Hematopoietic multipotent progenitor cell (in vitro differentiated cells): ENCODE results near the gene BTK. TPM values are rescaled to one million over a fixed set of nuclear protein-coding genes. Genes with fewer than 3 reads are reported as not detected.
"Not testable (repeated sequence)": the region's sequence is repeated elsewhere in the genome, so short reads cannot be mapped to it uniquely, and the experiment has no call there.

ENCODE experiments used
- DNase-seq, 3 donors: peaks; one replicate each; pipeline ENCODE4 v3.0.0-alpha.2; 2011 to 2015; ENCODE audit warnings: low read depth in 2 of 3, low spot score in 2 of 3
- small RNA-seq: library from RNA; depleted of rRNA; stranded (forward); fragments of <200 nt; gene quantifications from one replicate; pipeline ENCODE3, GENCODE V24; 2012
- total RNA-seq: library from RNA; depleted of rRNA; stranded (reverse); fragments of >200 nt; gene quantifications from one replicate; pipeline ENCODE4 v1.2.3, GENCODE V29; 2012

BTK gene
- total RNA-seq, 1 donor, result 37.7 TPM

DNA sequence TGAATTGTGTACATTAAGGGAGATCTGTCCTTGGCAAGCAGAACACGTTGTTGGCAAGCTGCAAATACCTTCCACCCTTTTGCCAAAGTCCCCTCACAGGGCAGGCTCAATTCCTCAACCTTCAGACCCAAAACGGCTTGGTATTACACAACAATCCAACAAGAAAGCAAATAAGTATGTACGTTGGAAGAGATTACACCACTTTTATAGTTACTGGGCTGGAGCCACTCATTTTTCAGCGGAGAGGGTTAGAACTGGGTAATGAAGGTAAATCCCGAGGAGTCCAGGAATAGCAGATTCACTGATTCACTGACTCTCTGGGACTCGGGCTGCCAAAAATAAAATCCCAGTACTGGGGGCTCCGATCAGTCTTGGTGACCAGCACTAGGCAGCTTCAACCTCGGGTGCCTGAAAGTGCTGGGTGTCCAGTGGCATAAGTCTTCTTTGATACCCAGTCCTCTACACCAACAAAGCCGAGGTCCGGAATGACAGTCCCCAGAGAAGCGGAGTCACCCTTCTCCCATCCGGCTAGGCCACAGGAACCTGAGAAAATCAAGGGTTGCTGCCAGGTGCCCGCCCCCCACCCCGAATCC, 38.0 kb downstream of the BTK start:
- no peak for DNase-seq

DNA sequence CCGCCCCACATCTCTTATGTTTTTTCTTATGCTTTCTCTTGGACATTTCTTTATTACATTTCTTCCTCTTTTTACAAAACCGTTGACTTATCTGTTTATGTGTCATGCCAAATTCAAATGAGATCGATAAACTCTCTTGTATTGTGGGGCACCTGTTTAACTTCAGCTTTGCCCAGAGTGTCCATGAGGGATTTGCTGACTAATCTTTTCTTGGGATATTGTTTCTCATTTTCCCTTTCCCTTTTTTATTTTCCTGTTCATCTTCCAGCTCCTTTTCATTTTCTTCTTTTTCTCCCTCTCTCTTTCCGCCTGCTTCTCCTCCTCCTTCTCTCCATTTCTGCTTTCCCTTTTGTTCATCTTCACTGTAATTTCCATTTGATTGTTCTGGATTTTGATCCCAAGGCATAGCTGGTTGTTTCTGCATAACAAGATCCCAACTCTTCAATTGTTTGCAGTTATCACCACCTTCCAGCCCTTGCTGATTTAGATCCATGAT, 48.2 kb downstream of the BTK start:
- no peak for DNase-seq

DNA sequence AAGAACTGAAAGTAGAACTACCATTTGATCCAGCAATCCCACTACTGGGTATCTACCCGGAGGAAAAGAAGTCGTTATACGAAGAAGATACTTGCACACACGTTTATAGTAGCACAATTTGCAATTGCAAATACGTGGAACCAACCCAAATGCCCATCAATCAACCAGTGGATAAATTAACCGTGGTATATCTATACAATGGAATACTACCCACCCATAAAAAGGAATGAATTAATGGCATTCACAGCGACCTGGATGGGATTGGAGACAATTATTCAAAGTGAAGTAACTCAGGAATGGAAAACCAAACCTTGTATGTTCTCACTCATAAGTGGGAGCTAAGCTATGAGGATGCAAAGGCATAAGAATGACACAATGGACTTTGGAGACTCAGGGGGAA, 51.7 kb downstream of the BTK start:
- DNase-seq, result not testable (repeated sequence)

DNA sequence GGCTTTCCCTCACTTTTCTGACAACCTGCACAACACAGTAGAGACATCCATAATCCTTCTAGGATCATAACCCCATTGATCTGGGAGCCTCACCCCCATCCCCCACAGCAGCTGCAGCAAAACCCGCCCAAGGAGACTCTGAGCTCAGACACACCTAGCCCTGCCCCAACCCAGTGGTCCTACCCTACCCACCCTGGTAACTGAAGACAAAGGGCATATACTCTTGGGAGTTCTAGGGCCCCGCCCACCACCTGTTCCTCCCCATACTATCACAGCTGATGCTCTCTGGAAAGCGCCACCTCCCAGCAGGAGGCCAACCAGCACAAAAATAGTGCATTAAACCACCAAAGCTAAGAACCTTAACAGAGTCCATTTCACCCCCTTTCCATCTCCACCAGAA, 59.4 kb downstream of the BTK start:
- not testable (repeated sequence) for DNase-seq

DNA sequence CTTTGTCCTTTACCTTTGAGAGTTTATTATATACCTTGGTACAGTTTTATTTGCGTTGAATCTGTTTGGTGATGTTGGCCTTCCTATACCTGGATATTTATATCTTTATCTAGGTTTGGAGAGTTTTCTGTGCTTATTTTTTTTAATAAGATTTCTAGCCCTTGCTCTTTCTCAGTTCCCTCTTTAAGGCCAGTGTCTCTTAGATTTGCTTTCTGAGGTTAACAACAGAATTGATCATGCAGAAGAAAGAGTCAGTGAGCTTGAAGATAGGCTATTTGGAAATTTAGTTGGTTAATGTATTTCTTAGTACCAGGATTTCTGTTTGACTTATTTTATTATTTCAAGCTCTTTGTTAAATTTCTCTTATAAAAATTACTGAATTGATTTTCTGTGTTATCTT, 82.2 kb downstream of the BTK start:
- no peak for DNase-seq

Small RNAs within 50 kb of the gene (small RNA-seq; reads per million reads assigned to genes)
- gene RNU6-934P, result not detected

Other genes with a start within 250 kb of the BTK start
- under 0.01 TPM for gene DRP2, start 166.4 kb downstream of the BTK start, total RNA-seq
- under 0.01 TPM for gene TAF7L, start 94.9 kb downstream of the BTK start, total RNA-seq
- 3.0 TPM for gene TIMM8A, start 37.4 kb downstream of the BTK start, total RNA-seq
- 71.6 TPM for gene RPL36A, start 4.8 kb upstream of the BTK start, total RNA-seq
- 32.3 TPM for gene GLA, start 21.7 kb upstream of the BTK start, total RNA-seq
- 29.9 TPM for gene HNRNPH2, start 22.0 kb upstream of the BTK start, total RNA-seq
- gene ARMCX4, start 99.3 kb upstream of the BTK start, total RNA-seq, result 2.2 TPM
- gene ARMCX1, start 164.4 kb upstream of the BTK start, total RNA-seq, result 19.9 TPM
- gene ARMCX6, start 231.8 kb upstream of the BTK start, total RNA-seq, result 19.7 TPM
- 28.0 TPM for gene ARMCX3, start 237.0 kb upstream of the BTK start, total RNA-seq